ENCODE data around the gene KIAA1210.

DNA sequence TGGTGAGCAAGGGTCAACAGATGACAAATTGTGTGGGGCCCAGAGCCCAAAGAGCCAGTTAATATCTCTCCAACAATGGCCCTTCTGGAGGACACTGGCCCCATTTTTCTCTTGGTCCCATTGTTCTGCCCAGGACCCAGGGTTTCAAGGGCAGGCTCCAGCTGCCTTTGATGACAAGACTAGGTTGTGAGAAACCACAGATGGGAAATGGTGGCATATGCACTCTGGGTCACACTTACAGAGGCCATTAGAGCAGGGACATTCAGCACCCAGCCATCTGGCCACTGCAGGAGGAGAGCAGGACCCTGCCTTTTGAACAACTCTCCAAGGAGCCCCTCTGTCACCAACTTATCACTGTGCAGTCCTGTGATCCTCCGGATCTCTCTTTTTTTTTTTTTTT, 49.7 kb upstream of the KIAA1210 start:
- TF ChIP-seq CTCF (conservative IDR thresholded peaks at IDR 0.05), result no peak
- TF ChIP-seq EZH2 (IDR thresholded peaks at IDR 0.05; ENCODE audit: low read depth), result no peak

Measured in PC-9 (cell line).